ENCODE data around the gene MLIP.
"Not testable (repeated sequence)": the region's sequence is repeated elsewhere in the genome, so short reads cannot be mapped to it uniquely, and the experiment has no call there.

The MLIP gene

GRCh38 chr6:54111341-54112045, at the start of gene MLIP:
MLIP (plus strand) TSS chr6:54111443; CDS start chr6:54111480, 37 bp downstream.
- DNase-seq = no peak

- no peak for DNase-seq
Measured at GRCh38 chr6:54063228-54063539, 48.1 kb upstream of the MLIP start.

GRCh38 chr6:54068694-54069093, 42.5 kb upstream of the MLIP start:
- no peak for DNase-seq

DNA sequence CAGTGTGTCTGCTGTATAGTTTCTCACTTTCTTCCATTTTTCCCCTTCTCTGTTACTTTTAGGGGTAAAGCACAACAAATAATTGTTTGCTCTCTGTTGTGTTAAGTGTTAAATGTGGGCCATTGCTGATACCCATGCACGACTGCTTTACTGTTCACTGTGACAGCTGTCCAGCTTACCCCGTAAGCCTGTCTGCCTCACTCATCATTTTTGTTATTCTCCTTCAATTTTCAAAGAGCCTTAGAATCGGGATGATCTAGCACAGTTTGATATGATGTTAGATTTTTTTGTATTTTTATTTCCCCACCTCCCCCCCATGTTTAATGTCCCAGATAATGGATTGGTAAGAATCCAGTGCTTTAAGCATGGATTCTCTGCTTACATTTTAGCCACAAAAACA, 41.2 kb upstream of the MLIP start:
- no peak for DNase-seq

DNA sequence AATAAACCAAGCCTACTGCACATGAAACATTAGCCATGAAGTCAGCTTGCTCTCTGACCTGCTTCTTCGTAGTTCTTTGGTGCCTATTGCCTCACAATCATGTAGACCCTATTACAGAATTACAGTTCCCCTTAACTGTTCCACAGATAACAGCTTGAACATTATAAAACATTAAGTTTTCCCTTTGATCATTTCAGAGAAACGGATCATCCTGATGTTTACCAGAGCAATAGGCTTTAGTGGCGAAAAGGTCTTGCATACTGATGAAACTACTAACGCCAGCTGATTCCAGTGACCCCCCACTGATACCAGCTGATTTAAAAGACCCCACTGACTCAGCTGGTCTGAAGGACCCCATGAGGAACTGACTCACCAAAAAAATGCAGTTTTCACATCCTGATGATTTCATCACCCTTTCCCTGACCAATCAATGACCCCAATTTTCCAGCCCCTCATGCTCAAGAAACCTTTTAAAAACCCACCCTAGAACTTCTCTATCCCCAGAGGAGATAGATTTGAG, 39.4 kb upstream of the MLIP start:
- no peak for DNase-seq

DNA sequence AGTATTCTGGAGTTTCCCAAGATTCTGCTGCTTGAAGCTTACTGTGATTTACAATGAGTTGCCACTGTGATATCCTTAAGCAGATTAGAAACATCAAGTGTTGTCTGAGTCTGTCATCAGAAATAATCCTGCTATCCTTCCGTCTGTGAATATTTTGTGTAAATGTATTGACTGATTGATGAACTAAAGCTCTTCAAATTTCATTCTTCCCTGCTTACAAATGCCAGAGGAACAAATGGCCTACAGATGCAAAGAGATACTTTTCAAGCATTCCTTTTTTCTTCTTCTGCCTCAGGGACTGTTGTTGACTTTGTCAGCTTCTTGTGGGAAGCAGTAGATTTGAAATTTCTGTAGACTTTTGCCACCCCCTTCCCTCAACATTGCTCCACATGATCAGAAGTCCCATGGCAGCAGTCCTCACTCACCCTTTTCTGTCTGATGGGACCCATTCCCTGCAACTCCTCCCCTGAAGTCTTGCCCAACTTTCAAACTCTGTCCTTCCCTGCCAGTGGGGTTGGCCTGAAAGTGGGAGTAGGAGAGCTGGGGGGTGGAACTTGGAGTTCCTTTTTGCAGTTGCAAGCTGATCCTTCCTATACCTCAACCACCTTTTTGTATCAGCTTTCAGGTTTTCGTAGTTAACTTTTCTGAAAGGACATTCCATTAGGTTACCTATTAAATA, 38.5 kb upstream of the MLIP start:
- no peak for DNase-seq

DNA sequence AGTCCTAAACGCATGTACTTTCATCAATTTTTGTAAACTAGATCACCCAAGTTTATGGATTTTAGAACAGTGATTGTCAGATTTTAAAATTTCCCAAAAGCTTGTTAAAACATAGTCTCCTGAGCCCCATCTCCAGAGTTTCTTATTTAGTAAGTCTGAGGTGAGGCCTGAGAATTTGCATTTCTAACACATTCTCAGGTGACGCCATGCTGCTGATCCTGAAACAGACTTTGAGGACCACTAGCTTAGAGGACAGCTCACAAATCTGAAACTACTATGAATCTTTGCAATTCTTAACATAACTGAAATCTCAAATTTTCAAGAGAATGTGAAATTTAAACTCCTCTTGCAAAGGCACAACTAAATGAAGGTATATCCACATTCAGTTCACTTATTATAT, 37.8 kb upstream of the MLIP start:
- no peak for DNase-seq

DNA sequence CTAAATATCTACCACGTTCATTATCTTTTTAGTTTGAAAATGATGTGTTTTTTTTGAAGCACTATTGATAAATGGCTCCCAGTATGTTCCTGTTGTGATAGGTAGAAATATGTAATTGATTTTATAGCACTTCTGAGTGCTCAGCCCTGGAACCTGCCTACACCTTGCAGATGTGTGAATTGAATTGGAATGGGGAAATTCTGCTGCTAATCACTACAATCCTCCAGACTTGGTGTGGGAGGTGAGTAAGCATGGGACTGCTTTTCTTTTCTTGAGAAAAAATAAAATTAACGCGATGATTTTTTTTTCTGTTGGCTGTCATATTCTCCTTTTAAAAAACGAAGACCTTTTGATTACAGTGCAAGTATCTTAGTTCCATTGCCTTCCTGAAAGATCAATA, 37.1 kb upstream of the MLIP start:
- DNase-seq = no peak

- DNase-seq = no peak
Measured at GRCh38 chr6:54074578-54075195, 36.6 kb upstream of the MLIP start.

DNA sequence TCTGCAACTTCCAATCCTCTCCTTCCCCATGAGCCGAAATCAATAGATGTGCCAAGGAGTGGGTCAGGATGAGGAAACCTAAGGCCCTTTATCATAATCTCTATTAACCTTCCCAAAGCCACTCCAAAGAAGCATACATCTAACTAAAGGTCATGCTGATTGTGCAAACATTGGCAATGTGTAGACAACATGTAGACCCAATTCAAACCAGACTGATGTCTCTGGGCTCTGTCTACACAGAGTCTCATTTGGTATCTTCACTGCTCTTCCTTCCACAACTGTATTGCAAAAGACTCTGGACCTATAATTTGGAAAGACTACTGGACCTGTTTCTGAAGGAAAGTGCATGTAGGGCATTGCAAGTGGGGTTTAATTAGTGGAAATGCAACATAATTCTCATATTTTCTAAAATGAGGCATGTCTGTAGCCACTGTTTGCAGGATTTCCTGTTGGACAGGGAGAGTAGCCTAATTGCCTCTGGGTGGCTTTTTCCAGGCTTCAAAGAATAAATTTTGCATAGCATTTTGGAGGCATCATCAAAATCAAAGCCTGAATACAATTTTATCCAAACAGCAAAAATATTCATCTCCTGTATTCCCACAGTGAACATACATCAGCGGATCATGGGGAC, 35.0 kb upstream of the MLIP start:
- DNase-seq = no peak

DNA sequence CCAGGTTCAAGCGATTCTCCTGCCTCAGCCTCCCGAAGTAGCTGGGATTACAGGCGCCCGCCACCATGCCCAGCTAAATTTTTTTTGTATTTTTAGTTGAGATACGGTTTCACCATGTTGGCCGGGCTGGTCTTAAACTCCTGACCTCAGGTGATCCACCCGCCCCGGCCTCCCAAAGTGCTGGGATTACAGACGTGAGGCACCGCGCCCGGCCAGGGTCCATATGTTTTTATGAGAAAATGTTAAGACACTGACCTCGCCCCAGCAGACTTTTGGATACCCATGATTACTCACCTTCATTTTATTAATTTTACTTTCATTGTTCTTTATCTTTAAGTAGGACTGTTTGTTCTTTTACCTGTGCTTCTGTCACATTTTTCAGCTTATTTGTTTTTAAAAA, 29.7 kb upstream of the MLIP start:
- not testable (repeated sequence) for DNase-seq

GRCh38 chr6:54083287-54083686, 28.0 kb upstream of the MLIP start:
- DNase-seq = no peak

DNA sequence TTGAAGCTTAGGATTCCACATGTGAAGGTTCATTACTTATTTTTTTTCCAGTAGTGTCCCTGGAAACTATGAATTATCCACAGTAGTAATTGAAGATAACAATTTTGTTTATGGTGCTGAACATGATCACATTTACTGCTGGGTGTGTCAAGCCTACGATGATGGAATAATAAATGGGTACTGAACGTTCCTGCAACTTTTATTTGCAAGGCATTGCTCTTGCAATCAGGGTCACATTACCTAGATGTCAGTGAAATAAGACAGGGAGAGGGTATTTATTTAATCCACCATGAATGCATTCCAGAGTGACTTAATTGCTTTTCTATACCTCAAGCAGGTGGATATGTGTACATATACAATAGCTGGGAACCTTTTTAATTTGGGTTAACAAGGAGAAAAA, 27.0 kb upstream of the MLIP start:
- DNase-seq = no peak

GRCh38 chr6:54085047-54085446, 26.2 kb upstream of the MLIP start:
- no peak for DNase-seq

DNA sequence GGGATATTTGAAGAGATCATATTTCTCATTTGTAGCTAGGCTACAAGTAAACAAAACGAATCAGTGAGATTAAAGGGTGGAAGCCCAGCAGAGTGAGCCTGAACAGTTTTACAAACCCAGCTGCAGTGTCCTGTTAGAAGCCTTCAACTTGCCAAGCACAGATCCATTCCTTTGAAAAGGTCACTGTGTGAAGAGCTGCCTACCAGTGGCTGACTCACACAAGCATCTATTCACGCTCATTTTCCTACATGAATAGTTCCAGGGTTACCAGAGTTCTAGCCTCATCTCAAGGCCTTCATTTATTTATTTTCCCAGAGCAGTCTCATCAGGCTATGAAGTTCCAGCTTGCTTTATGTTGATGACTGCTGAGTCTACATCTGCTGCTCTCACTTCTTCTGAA, 25.7 kb upstream of the MLIP start:
- DNase-seq = no peak

DNA sequence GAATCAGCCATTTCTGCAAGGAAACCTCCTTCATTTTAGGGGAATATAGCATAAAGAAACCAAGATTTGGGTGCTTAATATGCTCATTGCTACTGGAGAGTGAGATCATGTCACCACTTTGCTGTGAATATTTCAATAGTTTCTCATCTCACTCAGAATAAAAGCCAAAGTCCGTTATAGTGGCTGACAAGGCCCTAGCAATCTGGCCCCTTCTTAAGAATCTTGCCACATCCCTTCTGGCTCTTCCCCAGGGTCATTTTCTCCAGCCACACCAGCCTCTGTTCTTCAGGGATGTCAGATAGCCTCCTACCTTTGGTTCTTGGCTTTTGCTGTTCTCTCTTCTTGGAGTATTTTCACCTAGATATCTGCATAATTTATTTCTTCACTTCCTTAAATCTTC, 24.8 kb upstream of the MLIP start:
- DNase-seq = no peak

DNA sequence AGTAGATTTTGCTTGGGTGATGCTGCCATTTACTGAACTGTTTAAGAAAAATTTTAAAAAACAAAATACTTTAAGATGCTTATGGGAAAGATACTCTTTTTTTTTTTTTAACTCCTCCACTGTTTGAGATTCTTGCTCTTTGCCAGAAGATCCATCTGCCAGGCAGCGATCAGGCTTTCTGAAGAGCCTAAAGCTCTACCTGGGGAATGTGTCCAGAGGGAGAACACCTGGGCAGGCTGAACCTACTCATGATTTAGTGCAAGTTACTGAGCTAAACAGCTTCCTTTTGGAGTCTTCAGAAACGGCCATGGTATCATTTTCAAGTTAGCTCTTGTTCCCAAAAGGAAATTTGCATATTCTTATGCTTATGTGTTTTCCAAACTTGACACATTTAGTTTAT, 23.5 kb upstream of the MLIP start:
- DNase-seq = no peak

GRCh38 chr6:54093326-54093948, 17.8 kb upstream of the MLIP start:
- no peak for DNase-seq

- DNase-seq = peak; percentile 5
Measured at GRCh38 chr6:54094293-54094692, 16.9 kb upstream of the MLIP start.

DNA sequence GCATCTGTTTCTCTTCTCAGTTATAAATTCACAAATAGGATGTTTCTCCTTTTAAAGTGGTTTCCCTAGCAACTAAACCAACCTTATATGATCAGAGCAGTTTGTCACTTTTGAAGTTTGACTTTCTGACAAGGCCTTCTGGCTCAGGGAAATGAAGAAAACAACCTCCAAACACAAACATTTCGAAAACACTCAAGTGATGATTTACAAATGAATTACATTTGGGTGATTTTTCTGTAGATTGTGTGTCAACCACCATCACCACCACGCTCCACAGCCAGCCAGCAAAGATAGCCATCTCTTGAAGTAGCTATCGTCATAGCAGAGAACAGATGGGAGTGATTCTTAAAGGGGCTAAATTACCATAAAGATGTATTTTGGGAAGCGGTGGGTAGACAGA, 16.5 kb upstream of the MLIP start:
- DNase-seq = no peak

DNA sequence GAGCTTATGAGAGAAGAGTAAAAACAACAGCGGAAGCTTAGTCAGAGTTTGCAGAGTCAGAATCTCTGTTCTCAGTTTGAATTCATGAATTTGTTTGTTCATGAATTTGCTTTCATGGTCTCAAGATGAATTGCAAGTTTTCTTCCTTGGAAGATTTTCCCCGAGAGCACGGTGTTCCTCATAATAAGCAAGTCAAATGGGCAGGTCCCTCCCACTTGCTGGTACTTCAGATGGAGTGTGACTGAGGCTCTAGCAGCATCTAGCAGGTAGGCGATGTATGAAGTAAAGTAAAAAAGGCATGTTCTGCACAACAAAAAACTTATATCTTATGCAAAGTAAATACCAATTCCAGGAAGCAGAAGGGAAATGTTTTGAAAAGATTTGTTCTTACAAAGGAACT, 15.5 kb upstream of the MLIP start:
- no peak for DNase-seq

- DNase-seq = no peak
Measured at GRCh38 chr6:54096811-54097210, 14.4 kb upstream of the MLIP start.

DNA sequence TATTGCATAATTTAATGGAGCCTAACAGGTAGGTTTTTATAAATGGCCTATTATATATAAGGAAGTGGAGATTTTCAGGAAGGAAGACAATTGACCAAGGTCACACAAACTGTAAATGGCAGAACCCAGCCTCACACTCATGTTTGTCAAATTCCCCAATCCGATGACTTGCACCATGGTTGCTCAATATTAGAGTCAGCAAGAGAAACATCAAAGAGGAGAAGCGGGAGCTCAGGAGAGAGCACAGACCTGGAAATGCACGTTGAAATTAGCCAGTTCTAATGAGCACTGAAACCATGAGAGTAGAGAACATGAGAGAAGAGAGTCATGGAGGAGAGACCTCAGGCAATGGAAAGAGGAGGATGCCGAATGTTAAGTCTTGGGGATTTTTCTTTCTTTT, 13.5 kb upstream of the MLIP start:
- no peak for DNase-seq

All from DMS79 (cell line).